ENCODE data around the gene PRR15L. TPM values are rescaled to one million over a fixed set of nuclear protein-coding genes. Genes with fewer than 3 reads are reported as not detected.

Gene PRR15L
- total RNA-seq, 3 donors from 2014 or later (not counting 1 experiment from before 2014, with no cell fraction given): not detected

GRCh38 chr17:47970725-47971499 is 13.2 kb upstream of the PRR15L start, which contains the start of gene CDK5RAP3:
CDK5RAP3 (plus strand) TSS chr17:47971113; CDS start chr17:47971147, 34 bp downstream.
- peaks cover 14 to 24% of the 10 kb centered on the region in 2 donors for H3K4me1 Mint-ChIP-seq
- WGBS (ENCODE audit: insufficient coverage): under 1% methylated on average over 62 of the region's 62 CpGs
- H3K4me1 ChIP-seq (ENCODE audit: control insufficient read depth, insufficient read depth, low read length): peaks cover 15% of the 10 kb centered on the region
- H3K4me3 ChIP-seq (ENCODE audit: low read length): peak within 1 kb of the TSS; percentile 90
- TF ChIP-seq, protein P1, sequence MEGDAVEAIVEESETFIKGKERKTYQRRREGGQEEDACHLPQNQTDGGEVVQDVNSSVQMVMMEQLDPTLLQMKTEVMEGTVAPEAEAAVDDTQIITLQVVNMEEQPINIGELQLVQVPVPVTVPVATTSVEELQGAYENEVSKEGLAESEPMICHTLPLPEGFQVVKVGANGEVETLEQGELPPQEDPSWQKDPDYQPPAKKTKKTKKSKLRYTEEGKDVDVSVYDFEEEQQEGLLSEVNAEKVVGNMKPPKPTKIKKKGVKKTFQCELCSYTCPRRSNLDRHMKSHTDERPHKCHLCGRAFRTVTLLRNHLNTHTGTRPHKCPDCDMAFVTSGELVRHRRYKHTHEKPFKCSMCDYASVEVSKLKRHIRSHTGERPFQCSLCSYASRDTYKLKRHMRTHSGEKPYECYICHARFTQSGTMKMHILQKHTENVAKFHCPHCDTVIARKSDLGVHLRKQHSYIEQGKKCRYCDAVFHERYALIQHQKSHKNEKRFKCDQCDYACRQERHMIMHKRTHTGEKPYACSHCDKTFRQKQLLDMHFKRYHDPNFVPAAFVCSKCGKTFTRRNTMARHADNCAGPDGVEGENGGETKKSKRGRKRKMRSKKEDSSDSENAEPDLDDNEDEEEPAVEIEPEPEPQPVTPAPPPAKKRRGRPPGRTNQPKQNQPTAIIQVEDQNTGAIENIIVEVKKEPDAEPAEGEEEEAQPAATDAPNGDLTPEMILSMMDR (IDR thresholded peaks at IDR 0.05): peak; percentile 97
- H3K9me3 ChIP-seq (ENCODE audit: control insufficient read depth, insufficient read depth, low read length): no peaks in the 10 kb centered on the region
- ATAC-seq (peak; percentile 97 to 100 (median 98)), DNase-seq (peak; percentile 98 to 99)
- H3K4me3 Mint-ChIP-seq: peak within 1 kb of the TSS; percentile 92
- no peaks in the 10 kb centered on the region for H3K9me3 Mint-ChIP-seq
- H3K36me3 ChIP-seq (ENCODE audit: control insufficient read depth, insufficient read depth, low read length): peaks cover 18% of the 10 kb centered on the region
- H3K27ac ChIP-seq (ENCODE audit: low read length): peak within 1 kb of the TSS; percentile 73
- no peaks in the 10 kb centered on the region for H3K27me3 ChIP-seq (ENCODE audit: control insufficient read depth, insufficient read depth, low read length)
- intact Hi-C loops (cut with micrococcal nuclease): loop anchor here (1.0 to 2.0 kb wide), 5 partner anchors 22 to 130 kb away; partner anchors contain the start of genes NFE2L1, PNPO, SCRN2 and SP2
- peaks cover 8% of the 10 kb centered on the region for H3K36me3 Mint-ChIP-seq
- peak within 1 kb of the TSS; percentile 83 to 87 for H3K27ac Mint-ChIP-seq
- H3K27me3 Mint-ChIP-seq (ENCODE audit: low read depth in 2 of 2): peaks cover 0 to 4% of the 10 kb centered on the region in 2 donors

- Histone ChIP-seq H3K4me1 (ENCODE audit: control insufficient read depth, insufficient read depth, low read length) (peaks cover 15% of the 10 kb centered on the region), H3K27ac (ENCODE audit: low read length) (peak overlapping the region; percentile 30), H3K9me3 (ENCODE audit: control insufficient read depth, insufficient read depth, low read length) (no peaks in the 10 kb centered on the region), H3K36me3 (ENCODE audit: control insufficient read depth, insufficient read depth, low read length) (peaks cover 11% of the 10 kb centered on the region), H3K27me3 (ENCODE audit: control insufficient read depth, insufficient read depth, low read length) (no peaks in the 10 kb centered on the region), H3K4me3 (ENCODE audit: low read length) (peak overlapping the region; percentile 24)
- Mint-ChIP-seq H3K4me1 (peaks cover 14 to 24% of the 10 kb centered on the region in 2 donors), H3K36me3 (peaks cover 8% of the 10 kb centered on the region), H3K27me3 (ENCODE audit: low read depth in 2 of 2) (peaks cover 0 to 4% of the 10 kb centered on the region in 2 donors), H3K27ac (peak overlapping the region; percentile 83 to 87), H3K4me3 (peak overlapping the region; percentile 92), H3K9me3 (no peaks in the 10 kb centered on the region)
- intact Hi-C loops (cut with micrococcal nuclease): loop anchor here (1.0 to 2.0 kb wide), 5 partner anchors 21 to 129 kb away; partner anchors contain the start of genes NFE2L1, PNPO, SCRN2 and SP2
- 48% methylated on average over 15 of the region's 15 CpGs for WGBS (ENCODE audit: insufficient coverage)
- TF ChIP-seq, protein P1 (IDR thresholded peaks at IDR 0.05): no peak
- DNase-seq: no peak
- ATAC-seq: no peak
Measured at GRCh38 chr17:47969930-47970724, 12.4 kb upstream of the PRR15L start.

DNA sequence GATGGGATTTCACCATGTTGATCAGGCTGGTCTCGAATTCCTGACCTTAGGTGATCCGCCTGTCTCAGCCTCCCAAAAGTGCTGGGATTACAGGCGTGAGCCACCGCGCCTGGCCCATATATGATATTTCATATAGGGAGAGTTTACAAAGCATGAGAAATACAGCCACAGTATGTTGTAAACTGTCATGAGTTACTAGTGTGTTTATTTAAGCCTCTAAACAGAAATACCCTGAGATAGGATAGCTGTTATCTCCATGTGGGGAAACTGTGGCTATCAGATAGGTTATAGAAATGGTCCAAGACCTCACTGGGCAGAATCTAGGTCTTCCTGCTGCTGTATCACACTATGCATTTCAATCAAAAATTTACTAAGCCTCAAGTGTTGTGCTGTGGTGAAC is 11.2 kb upstream of the PRR15L start:
- WGBS (ENCODE audit: insufficient coverage): 92% methylated on average over 5 of the region's 5 CpGs
- no peak overlapping the region for H3K4me3 ChIP-seq (ENCODE audit: low read length)
- no peaks in the 10 kb centered on the region for H3K9me3 Mint-ChIP-seq
- H3K27me3 Mint-ChIP-seq (ENCODE audit: low read depth in 2 of 2): peaks cover 0 to 4% of the 10 kb centered on the region in 2 donors
- peaks cover 1% of the 10 kb centered on the region for H3K36me3 ChIP-seq (ENCODE audit: control insufficient read depth, insufficient read depth, low read length)
- H3K27me3 ChIP-seq (ENCODE audit: control insufficient read depth, insufficient read depth, low read length): no peaks in the 10 kb centered on the region
- H3K4me3 Mint-ChIP-seq: no peak overlapping the region
- H3K4me1 Mint-ChIP-seq: peaks cover 14 to 24% of the 10 kb centered on the region in 2 donors
- ATAC-seq (no peak), DNase-seq (no peak)
- intact Hi-C loops (cut with micrococcal nuclease): no loop called here
- H3K9me3 ChIP-seq (ENCODE audit: control insufficient read depth, insufficient read depth, low read length): no peaks in the 10 kb centered on the region
- H3K27ac ChIP-seq (ENCODE audit: low read length): no peak overlapping the region
- no peak overlapping the region for H3K27ac Mint-ChIP-seq
- peaks cover 15% of the 10 kb centered on the region for H3K4me1 ChIP-seq (ENCODE audit: control insufficient read depth, insufficient read depth, low read length)
- H3K36me3 Mint-ChIP-seq: peaks cover 2% of the 10 kb centered on the region
- TF ChIP-seq, protein P1 (IDR thresholded peaks at IDR 0.05): no peak

All from natural killer cell (primary cell).